Activated CD8-positive, alpha-beta memory T cell treated with anti-CD3 and anti-CD28 coated beads, Interleukin-2, amount 10 ng/mL, durations not matched to agents 7 days and 5 days (primary cell): ENCODE measurements around the gene FOXRED1. TPM values are rescaled to one million over a fixed set of nuclear protein-coding genes. Genes with fewer than 3 reads are reported as not detected.
"Not testable (repeated sequence)": the region's sequence is repeated elsewhere in the genome, so short reads cannot be mapped to it uniquely, and the experiment has no call there.

ENCODE experiments used
- ATAC-seq: fragments of 150-1000 bp; cut with Tn5 transposase; one replicate; pipeline ENCODE4 v1.10.0; 2021; ENCODE audit warnings: moderate library complexity
- CTCF ChIA-PET: fragments of 350-600 bp; sonication (Branson Sonifier 250); formaldehyde crosslinking; loops from one replicate; lab custom pipeline; 2021; ENCODE audit warnings: antibody characterized with exemption; lab: Charles Lee
- DNase-seq: peaks from one replicate; pipeline ENCODE4 v3.0.0-alpha.2; 2020
- H3K27ac Mint-ChIP-seq: one replicate; pipeline ENCODE4 v1.8.0; 2021; ENCODE audit warnings: mild to moderate bottlenecking, mixed read lengths
- H3K27me3 Mint-ChIP-seq: one replicate; pipeline ENCODE4 v1.8.0; 2021; ENCODE audit warnings: mixed read lengths
- H3K36me3 Mint-ChIP-seq: one replicate; pipeline ENCODE4 v1.8.0; 2021; ENCODE audit warnings: mild to moderate bottlenecking, mixed read lengths
- H3K4me1 Mint-ChIP-seq: one replicate; pipeline ENCODE4 v1.8.0; 2021; ENCODE audit warnings: mixed read lengths
- H3K4me3 Mint-ChIP-seq: one replicate; pipeline ENCODE4 v1.8.0; 2021; ENCODE audit warnings: mild to moderate bottlenecking, moderate library complexity, mixed read lengths
- H3K9me3 Mint-ChIP-seq: one replicate; pipeline ENCODE4 v1.8.0; 2022; ENCODE audit warnings: low read depth, mixed read lengths
- total RNA-seq, 2 experiments: library from RNA; stranded (reverse); gene quantifications; one replicate each; pipeline ENCODE4 v1.2.3, GENCODE V29; 2021

Gene FOXRED1
- total RNA-seq, 2 experiments from 2014 or later, result 44.7 to 46.8 TPM

DNA sequence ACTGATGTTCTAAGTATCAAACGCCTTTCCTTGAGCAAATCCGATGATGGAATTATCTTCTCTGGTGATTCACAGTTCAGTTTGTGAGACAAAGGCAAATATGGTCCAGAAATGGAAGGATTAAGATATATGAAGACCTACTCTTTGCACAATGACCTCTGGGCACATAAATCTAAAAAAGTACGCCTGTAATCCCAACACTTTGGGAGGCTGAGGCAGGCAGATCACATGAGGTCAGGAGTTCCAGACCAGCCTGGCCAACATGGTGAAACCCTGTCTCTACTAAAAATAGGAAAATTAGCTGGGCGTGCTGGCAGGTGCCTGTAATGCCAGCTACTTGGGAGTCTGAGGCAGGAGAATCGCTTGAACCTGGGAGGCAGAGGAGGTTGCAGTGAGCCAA lies 13.4 kb upstream of the FOXRED1 start:
- H3K9me3 Mint-ChIP-seq, CTCF ChIA-PET, H3K27me3 Mint-ChIP-seq, H3K4me3 Mint-ChIP-seq, H3K4me1 Mint-ChIP-seq, DNase-seq, ATAC-seq, H3K27ac Mint-ChIP-seq: not testable (repeated sequence)
- H3K36me3 Mint-ChIP-seq, result peaks cover 11% of the 10 kb centered on the region

DNA sequence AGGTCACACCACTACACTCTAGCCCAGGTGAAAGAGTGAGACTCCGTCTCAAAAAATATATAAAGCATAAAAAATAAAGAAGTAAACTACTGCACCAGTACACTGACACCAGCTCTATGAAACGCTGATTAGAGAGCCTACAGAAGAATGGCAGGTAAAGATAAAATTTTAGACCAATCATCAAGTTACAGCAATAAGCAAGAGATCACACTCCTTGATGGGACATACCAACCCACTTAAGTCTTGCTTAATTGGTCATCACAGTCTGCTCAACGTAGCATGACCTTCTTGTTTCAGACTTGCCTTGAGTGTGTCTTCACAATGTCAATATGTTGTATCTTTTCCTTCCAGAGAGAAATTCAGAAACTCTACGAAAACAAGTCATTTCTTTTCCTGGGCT lies 12.7 kb upstream of the FOXRED1 start:
- Mint-ChIP-seq H3K4me1 (no peaks in the 10 kb centered on the region), H3K4me3 (no peak overlapping the region)

DNA sequence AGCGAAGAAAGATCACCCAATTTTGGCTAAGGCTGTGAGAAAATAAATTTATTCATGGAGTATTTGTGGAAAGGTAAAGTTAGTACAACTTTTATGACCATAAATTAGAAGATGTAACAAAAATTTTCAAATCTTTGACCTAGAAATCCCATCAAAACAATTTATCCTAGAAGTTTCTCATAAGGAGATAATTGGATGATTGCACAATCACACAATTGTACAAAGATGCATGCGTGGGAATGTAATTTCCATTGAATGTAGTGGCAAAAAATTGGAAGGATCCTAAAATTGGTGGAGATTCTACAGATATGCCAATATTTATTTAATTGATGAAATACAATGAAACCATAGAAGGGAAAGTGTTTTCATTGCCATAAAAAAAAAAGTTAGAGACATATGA lies 11.8 kb upstream of the FOXRED1 start:
- peaks cover 10% of the 10 kb centered on the region for H3K36me3 Mint-ChIP-seq
- no peak overlapping the region for H3K4me3 Mint-ChIP-seq
- CTCF ChIA-PET, result no interaction called here
- H3K9me3 Mint-ChIP-seq, result no peaks in the 10 kb centered on the region
- no peaks in the 10 kb centered on the region for H3K27me3 Mint-ChIP-seq
- DNase-seq (no peak), ATAC-seq (no peak)
- H3K27ac Mint-ChIP-seq, result no peak overlapping the region
- no peaks in the 10 kb centered on the region for H3K4me1 Mint-ChIP-seq

More for the DNA sequence above, 12.7 kb upstream of the FOXRED1 start:
- H3K27me3 Mint-ChIP-seq, result no peaks in the 10 kb centered on the region
- CTCF ChIA-PET, result no interaction called here
- no peak for ATAC-seq
- no peak overlapping the region for H3K27ac Mint-ChIP-seq
- H3K9me3 Mint-ChIP-seq, result no peaks in the 10 kb centered on the region
- peaks cover 9% of the 10 kb centered on the region for H3K36me3 Mint-ChIP-seq
- DNase-seq, result no peak

DNA sequence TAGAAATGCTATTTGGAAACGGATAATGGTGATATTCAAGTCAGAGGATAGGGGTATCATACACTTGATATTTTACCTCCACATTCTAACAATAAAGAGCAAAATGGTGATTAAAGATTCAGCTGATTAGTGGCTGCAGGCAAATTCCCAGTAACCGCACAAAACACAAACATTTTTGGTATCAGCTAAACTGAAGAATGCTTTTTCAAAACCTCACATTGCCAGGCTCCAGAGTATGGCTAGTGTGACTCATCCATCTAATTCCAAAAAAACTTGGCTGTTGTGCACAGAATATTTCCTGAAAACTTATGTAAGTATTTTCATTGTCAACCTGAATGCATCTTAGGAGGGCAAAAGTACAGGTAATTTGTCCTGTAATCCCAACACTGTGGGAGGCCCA lies 11.2 kb upstream of the FOXRED1 start:
- no peak overlapping the region for H3K27ac Mint-ChIP-seq

DNA sequence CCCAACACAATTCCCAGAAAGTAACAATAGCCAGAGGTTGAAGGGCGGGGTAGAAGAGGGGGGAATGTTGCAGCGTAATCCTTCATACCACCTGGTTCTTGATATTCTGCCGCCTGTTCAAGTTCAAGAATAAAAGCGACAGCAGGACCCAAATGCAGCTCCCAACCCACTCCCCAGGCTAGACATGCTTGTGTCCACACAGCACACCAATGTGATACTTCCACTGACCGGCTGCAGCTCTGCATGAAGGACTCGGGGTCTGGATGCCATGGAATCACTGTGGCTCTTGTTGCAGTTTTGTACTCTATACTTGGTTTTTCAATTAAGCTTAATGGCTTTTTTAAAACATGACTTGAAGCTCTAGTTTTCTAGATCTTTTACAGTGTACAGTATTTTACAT lies 6.7 kb upstream of the FOXRED1 start:
- peaks cover 11% of the 10 kb centered on the region for H3K4me1 Mint-ChIP-seq
- CTCF ChIA-PET, result no interaction called here

More for the DNA sequence above, 11.2 kb upstream of the FOXRED1 start:
- no peak for DNase-seq
- H3K4me3 Mint-ChIP-seq, result no peak overlapping the region
- H3K4me1 Mint-ChIP-seq, result no peaks in the 10 kb centered on the region
- no peaks in the 10 kb centered on the region for H3K9me3 Mint-ChIP-seq
- ATAC-seq, result no peak
- no peaks in the 10 kb centered on the region for H3K27me3 Mint-ChIP-seq
- CTCF ChIA-PET, result no interaction called here
- H3K36me3 Mint-ChIP-seq, result peaks cover 12% of the 10 kb centered on the region

DNA sequence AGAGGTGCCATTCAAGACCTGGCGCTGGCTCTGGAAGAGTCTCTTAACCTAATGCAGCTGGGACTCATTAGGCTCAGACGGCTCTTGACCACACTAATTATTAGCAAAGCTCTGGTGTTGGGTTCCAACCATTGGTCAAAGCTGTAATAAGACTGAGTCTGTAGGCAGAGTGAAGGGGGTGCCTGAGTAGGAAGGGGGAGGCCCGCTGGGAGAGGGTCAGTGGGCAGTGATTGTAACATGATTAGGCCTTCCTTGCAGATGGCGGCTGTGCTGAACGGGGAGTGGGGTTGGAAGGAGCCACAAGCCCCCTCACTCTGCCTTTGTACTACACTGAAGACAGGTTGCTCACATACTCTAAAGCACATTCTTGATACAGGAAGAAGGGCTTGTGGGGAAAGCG lies 5.5 kb upstream of the FOXRED1 start:
- ATAC-seq (no peak), DNase-seq (no peak)
- Mint-ChIP-seq H3K36me3 (peaks cover 53% of the 10 kb centered on the region), H3K9me3 (no peaks in the 10 kb centered on the region), H3K27ac (no peak overlapping the region), H3K4me1 (peaks cover 18% of the 10 kb centered on the region), H3K27me3 (no peaks in the 10 kb centered on the region), H3K4me3 (no peak overlapping the region)
- CTCF ChIA-PET, result no interaction called here

More for the DNA sequence above, 6.7 kb upstream of the FOXRED1 start:
- H3K27ac Mint-ChIP-seq, result no peak overlapping the region
- no peak overlapping the region for H3K4me3 Mint-ChIP-seq
- H3K27me3 Mint-ChIP-seq, result no peaks in the 10 kb centered on the region
- H3K9me3 Mint-ChIP-seq, result no peaks in the 10 kb centered on the region
- DNase-seq (no peak), ATAC-seq (no peak)
- H3K36me3 Mint-ChIP-seq, result peaks cover 50% of the 10 kb centered on the region

DNA sequence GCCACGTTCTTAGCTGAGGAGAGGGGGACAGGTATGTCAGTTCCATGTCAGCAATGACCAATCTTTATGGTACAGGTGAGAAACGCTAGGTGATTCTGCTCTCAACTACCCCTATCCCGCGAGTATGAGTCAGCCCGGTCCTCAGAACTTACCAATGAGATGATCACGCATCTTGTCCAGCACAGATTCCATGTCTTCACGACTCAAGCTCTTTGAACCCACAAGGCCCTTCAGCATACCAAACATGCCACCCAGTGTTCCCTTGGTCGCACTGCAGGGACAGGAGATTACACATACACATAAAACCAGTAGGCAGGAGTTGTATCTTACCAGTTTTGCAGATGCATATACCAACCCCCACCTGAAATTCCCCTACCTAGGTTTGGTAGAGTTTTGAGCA lies 3.1 kb upstream of the FOXRED1 start:
- CTCF ChIA-PET, result no interaction called here
- Mint-ChIP-seq H3K27ac (no peak overlapping the region), H3K4me3 (no peak overlapping the region), H3K36me3 (peaks cover 52% of the 10 kb centered on the region), H3K4me1 (peaks cover 34% of the 10 kb centered on the region), H3K9me3 (no peaks in the 10 kb centered on the region), H3K27me3 (no peaks in the 10 kb centered on the region)
- ATAC-seq, result no peak
- no peak for DNase-seq

DNA sequence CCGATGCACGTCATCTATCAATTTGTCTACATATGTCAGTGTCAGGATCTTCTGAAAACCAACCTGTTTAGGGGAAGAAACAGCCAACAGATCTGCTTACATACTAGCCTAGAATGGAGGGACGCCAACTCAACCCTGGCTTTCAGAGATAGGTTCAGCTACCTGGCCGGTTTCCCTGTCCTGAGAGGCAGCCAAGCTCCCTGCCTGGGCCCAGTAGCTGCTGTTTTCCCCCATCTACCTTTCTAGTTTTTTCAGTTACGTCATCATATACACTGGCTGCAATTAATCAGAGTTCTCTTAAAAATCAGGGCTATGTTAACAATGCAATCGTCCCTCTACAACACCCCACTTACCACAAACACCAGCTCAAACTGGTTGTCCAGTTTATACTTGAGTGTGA lies 1.3 kb upstream of the FOXRED1 start:
- ATAC-seq (no peak), DNase-seq (no peak)
- Mint-ChIP-seq H3K4me1 (peaks cover 40% of the 10 kb centered on the region), H3K9me3 (no peaks in the 10 kb centered on the region), H3K4me3 (peak overlapping the region; percentile 83), H3K36me3 (peaks cover 54% of the 10 kb centered on the region), H3K27me3 (no peaks in the 10 kb centered on the region), H3K27ac (peak overlapping the region; percentile 88)
- CTCF ChIA-PET, result no interaction called here

DNA sequence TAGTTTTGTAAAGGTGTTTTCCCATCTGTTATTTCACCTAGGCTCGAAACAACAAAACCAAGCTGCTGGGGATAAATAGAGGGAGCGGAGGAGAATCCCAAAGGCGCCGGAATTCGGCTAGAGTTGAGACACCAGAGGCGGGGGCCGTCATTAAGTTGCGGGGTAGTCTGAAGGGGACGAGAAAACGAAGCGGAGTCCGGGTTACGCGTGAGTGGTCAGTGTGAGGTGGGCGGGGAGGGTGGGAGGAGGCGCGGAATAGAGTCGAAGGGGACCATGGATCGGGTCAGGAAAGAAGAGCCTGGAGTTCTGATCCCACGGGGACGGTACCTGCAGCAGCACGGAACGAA lies 620 bp upstream of the FOXRED1 start:
- ATAC-seq (peak; percentile 1), DNase-seq (no peak)
- peaks cover 40% of the 10 kb centered on the region for H3K4me1 Mint-ChIP-seq
- peaks cover 52% of the 10 kb centered on the region for H3K36me3 Mint-ChIP-seq
- H3K27me3 Mint-ChIP-seq, result no peaks in the 10 kb centered on the region
- H3K4me3 Mint-ChIP-seq, result peak overlapping the region; percentile 83
- peak overlapping the region; percentile 88 for H3K27ac Mint-ChIP-seq
- H3K9me3 Mint-ChIP-seq, result no peaks in the 10 kb centered on the region
- CTCF ChIA-PET, result interaction anchor here (0.9 to 2.1 kb wide), 2 partner anchors 15 to 345 kb away, joined by 3 to 10 read pairs; partner anchors contain the start of gene TIRAP

DNA sequence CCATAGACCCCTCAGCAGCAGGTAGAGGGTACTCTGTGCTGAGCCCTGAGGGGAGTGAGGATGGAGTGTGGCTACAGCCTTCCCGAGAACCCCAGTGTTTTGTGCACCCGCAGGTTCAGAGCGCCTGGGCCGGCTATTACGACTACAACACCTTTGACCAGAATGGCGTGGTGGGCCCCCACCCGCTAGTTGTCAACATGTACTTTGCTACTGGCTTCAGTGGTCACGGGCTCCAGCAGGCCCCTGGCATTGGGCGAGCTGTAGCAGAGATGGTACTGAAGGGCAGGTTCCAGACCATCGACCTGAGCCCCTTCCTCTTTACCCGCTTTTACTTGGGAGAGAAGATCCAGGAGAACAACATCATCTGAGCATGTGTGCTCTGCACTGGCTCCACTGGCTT lies 8.4 kb downstream of the FOXRED1 start:
- DNase-seq, result no peak
- no peak for ATAC-seq
- CTCF ChIA-PET, result no interaction called here
- peaks cover 28% of the 10 kb centered on the region for H3K36me3 Mint-ChIP-seq
- H3K9me3 Mint-ChIP-seq, result no peaks in the 10 kb centered on the region
- H3K27me3 Mint-ChIP-seq, result no peaks in the 10 kb centered on the region
- H3K27ac Mint-ChIP-seq, result no peak overlapping the region
- H3K4me1 Mint-ChIP-seq, result peaks cover 19% of the 10 kb centered on the region
- no peak overlapping the region for H3K4me3 Mint-ChIP-seq

DNA sequence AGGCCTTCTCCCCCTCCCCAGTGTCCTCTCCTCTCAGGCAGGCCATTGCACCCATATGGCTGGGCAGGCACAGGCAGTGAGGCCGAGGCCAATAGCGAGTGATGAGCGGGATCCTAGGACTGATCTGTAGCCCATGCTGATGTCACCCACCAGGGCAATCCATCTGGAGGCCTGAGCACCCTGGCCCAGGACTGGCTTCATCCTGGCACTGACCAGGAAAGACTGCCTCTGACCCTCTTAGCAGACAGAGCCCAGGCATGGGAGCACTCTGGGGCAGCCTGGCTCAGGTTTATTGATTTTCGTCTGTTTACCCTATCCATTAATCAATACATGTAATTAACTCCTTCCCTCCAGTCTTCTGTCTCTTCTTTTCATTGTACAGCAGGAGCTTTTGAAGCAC lies 8.8 kb downstream of the FOXRED1 start:
- CTCF ChIA-PET, result no interaction called here
- Mint-ChIP-seq H3K4me3 (no peak overlapping the region), H3K4me1 (peaks cover 21% of the 10 kb centered on the region), H3K9me3 (no peaks in the 10 kb centered on the region), H3K27ac (peak overlapping the region; percentile 33), H3K27me3 (no peaks in the 10 kb centered on the region), H3K36me3 (peaks cover 24% of the 10 kb centered on the region)
- no peak for DNase-seq
- ATAC-seq, result no peak

DNA sequence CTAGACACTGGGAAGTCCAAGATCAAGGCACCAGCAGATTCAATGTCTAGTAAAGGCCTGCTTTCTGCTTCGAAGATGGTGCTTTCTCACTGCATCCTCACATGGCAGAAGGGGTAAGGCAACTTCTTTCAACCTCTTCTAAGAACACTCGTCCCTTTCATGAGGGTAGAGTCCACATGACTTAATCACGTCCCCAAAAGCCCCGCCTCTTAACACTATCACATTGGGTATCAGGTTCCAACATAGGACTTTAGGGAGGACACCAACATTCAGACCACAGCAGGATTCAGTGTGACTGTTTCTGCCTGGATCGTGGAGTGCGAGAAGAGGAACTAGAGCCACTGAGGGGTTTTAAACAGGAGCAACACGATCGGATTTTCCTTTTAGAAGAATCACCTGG lies 10.2 kb downstream of the FOXRED1 start:
- Mint-ChIP-seq H3K27me3 (no peaks in the 10 kb centered on the region), H3K27ac (no peak overlapping the region), H3K4me3 (no peak overlapping the region), H3K4me1 (peaks cover 30% of the 10 kb centered on the region), H3K36me3 (peaks cover 19% of the 10 kb centered on the region), H3K9me3 (no peaks in the 10 kb centered on the region)
- ATAC-seq (no peak), DNase-seq (no peak)
- CTCF ChIA-PET, result no interaction called here

DNA sequence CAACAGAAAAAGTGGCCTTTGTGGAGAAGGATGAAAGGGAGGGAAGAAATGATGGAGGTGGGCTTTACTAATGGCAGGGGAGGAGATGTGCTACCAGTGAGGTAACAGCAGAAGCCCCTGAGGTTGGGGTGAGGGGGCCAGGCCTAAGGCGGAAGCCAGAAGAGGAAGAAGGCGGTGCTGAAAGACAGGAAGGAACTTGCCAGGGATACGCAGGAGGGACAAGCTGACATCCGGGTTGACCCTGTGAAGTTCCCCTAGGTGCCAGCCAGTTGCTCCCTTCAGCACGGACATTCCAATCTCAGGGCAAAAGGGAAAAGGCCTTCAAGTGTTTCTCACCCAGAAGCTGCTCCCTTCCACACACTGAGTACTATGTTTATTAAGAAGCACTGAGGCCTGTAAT lies 11.6 kb downstream of the FOXRED1 start:
- H3K27ac Mint-ChIP-seq, result peak overlapping the region; percentile 76
- CTCF ChIA-PET, result interaction anchor here (0.7 to 1.6 kb wide), 3 partner anchors 21 to 38 kb away, joined by 3 to 4 read pairs (median 3); no protein-coding TSS in a partner anchor
- H3K36me3 Mint-ChIP-seq, result peaks cover 15% of the 10 kb centered on the region
- H3K4me3 Mint-ChIP-seq, result no peak overlapping the region
- no peaks in the 10 kb centered on the region for H3K9me3 Mint-ChIP-seq
- ATAC-seq (no peak), DNase-seq (no peak)
- H3K4me1 Mint-ChIP-seq, result peaks cover 39% of the 10 kb centered on the region
- H3K27me3 Mint-ChIP-seq, result no peaks in the 10 kb centered on the region

DNA sequence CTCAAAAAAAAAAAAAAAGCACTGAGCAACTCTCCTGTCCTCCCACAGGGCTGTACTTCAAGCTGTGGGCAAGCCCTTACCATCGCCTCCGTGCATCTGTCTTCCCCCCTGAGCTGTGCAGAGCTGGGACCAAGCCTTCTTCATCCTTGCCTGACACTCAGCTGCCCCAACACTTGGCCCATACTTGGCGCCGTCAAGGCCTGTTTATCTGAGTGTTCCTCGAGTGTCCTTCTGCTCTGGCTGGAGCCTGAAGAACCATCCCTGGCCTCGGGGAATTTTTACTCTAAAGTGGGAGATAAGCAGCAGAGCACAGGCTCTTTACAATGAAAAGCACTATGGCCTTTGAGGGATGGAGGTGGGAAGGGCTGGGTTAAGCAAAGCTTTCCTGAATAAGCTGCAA lies 12.3 kb downstream of the FOXRED1 start:
- ATAC-seq, result no peak
- H3K4me1 Mint-ChIP-seq, result peaks cover 37% of the 10 kb centered on the region
- no peaks in the 10 kb centered on the region for H3K27me3 Mint-ChIP-seq
- H3K27ac Mint-ChIP-seq, result no peak overlapping the region
- peaks cover 11% of the 10 kb centered on the region for H3K36me3 Mint-ChIP-seq
- DNase-seq, result no peak
- no peaks in the 10 kb centered on the region for H3K9me3 Mint-ChIP-seq
- peak overlapping the region; percentile 98 for H3K4me3 Mint-ChIP-seq
- CTCF ChIA-PET, result interaction anchor here (0.6 to 1.6 kb wide), 4 partner anchors 20 to 37 kb away, joined by 3 to 4 read pairs (median 3); no protein-coding TSS in a partner anchor
